Measurements from ENCODE around the gene MLC1.

DNA sequence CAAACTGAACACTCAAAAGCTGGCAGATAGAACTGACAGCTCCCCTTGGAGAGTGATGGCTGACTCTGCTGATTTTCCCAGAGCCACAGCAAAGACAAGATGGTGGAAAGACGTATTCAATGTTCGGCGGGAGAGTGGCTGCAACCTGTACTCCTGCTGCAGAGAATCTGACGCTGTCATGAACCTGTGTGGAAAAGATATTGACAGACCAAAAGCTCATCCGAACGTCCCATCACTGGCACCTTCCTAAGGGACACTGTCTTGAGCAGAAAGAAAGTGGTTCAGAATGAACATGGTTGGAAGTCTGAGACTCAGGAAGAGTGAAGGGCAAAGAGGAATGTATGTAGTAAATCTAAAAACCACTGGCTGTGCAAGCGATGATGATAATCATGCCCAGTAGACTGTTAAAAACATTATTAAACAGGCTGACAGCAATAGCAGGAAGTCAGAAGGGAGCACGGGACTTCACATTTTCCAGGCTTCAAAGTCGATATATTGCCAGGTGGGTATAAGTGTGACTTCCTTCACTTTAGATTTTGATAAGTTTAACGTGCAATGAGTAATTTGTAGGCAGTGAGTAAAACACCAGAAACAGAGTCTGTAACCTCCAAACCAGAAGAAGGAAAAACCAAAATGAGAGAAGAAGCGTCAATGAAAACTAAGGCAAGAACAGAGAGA is 66.5 kb downstream of the MLC1 start:
- TF ChIP-seq, protein P1, sequence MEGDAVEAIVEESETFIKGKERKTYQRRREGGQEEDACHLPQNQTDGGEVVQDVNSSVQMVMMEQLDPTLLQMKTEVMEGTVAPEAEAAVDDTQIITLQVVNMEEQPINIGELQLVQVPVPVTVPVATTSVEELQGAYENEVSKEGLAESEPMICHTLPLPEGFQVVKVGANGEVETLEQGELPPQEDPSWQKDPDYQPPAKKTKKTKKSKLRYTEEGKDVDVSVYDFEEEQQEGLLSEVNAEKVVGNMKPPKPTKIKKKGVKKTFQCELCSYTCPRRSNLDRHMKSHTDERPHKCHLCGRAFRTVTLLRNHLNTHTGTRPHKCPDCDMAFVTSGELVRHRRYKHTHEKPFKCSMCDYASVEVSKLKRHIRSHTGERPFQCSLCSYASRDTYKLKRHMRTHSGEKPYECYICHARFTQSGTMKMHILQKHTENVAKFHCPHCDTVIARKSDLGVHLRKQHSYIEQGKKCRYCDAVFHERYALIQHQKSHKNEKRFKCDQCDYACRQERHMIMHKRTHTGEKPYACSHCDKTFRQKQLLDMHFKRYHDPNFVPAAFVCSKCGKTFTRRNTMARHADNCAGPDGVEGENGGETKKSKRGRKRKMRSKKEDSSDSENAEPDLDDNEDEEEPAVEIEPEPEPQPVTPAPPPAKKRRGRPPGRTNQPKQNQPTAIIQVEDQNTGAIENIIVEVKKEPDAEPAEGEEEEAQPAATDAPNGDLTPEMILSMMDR (IDR thresholded peaks at IDR 0.05): no peak
- TF ChIP-seq EZH2 (IDR thresholded peaks at IDR 0.05) (no peak), EZH2phosphoT487 (IDR thresholded peaks at IDR 0.05) (no peak)

All from neural progenitor cell (in vitro differentiated cells).